Type B pancreatic cell (in vitro differentiated cells): Measurements from ENCODE around the gene HOMER1. TPM values are rescaled to one million over a fixed set of nuclear protein-coding genes. Genes with fewer than 3 reads are reported as not detected.
A peak's percentile ranks its signal among the peaks of the same experiment; 100 is the strongest.

ENCODE experiments used
- DNase-seq: peaks from one replicate; pipeline ENCODE4 v3.0.0; 2021; ENCODE audit warnings: mixed read lengths; ENCODE audit not compliant: unreplicated experiment; ENCODE audit errors: extremely low spot score
- H3K27ac Mint-ChIP-seq: 2 replicates; pipeline ENCODE4 v1.8.0; 2021; ENCODE audit warnings: mild to moderate bottlenecking, mixed read lengths
- H3K27me3 Mint-ChIP-seq: 2 replicates; pipeline ENCODE4 v1.8.0; 2021; ENCODE audit warnings: mixed read lengths
- H3K36me3 Mint-ChIP-seq: 2 replicates; pipeline ENCODE4 v1.8.0; 2021; ENCODE audit warnings: mixed read lengths
- H3K4me1 Mint-ChIP-seq: one replicate; pipeline ENCODE4 v1.8.0; 2021; ENCODE audit warnings: mixed read lengths; ENCODE audit not compliant: unreplicated experiment
- H3K4me3 Mint-ChIP-seq: 2 replicates; pipeline ENCODE4 v1.8.0; 2021; ENCODE audit warnings: mild to moderate bottlenecking, mixed read lengths
- H3K9me3 Mint-ChIP-seq: 2 replicates; pipeline ENCODE4 v1.8.0; 2021; ENCODE audit warnings: mixed read lengths
- CTCF ChIP-seq: fragments of 200-600 bp; sonication (generic); conservative IDR thresholded peaks from 2 replicates; pipeline ENCODE4 v1.5.0; 2021; ENCODE audit warnings: antibody characterized with exemption, mild to moderate bottlenecking
- total RNA-seq: library from RNA; stranded (reverse); gene quantifications from 2 replicates; pipeline ENCODE4 v1.2.1, GENCODE V29; 2021; ENCODE audit warnings: low replicate concordance

The HOMER1 gene
- total RNA-seq, 1 donor from 2014 or later, result 20.0 TPM

- Mint-ChIP-seq H3K4me3 (no peak overlapping the region), H3K27ac (no peak overlapping the region), H3K27me3 (no peaks in the 10 kb centered on the region), H3K4me1 (no peaks in the 10 kb centered on the region), H3K36me3 (peaks cover 3% of the 10 kb centered on the region), H3K9me3 (peaks cover 5% of the 10 kb centered on the region)
- TF ChIP-seq CTCF, result no peak
- DNase-seq, result no peak
These were observed 13.5 kb upstream of the HOMER1 start for GRCh38 chr5:79527431-79527830.

- no peak for TF ChIP-seq CTCF
- H3K36me3 Mint-ChIP-seq, result peaks cover 3% of the 10 kb centered on the region
- no peak overlapping the region for H3K4me3 Mint-ChIP-seq
- peaks cover 5% of the 10 kb centered on the region for H3K9me3 Mint-ChIP-seq
- no peaks in the 10 kb centered on the region for H3K27me3 Mint-ChIP-seq
- H3K27ac Mint-ChIP-seq, result no peak overlapping the region
- DNase-seq, result no peak
- H3K4me1 Mint-ChIP-seq, result no peaks in the 10 kb centered on the region
These were observed 13.0 kb upstream of the HOMER1 start for GRCh38 chr5:79526928-79527327.

- Mint-ChIP-seq H3K9me3 (peaks cover 5% of the 10 kb centered on the region), H3K4me1 (no peaks in the 10 kb centered on the region), H3K36me3 (peaks cover 3% of the 10 kb centered on the region), H3K27me3 (no peaks in the 10 kb centered on the region), H3K4me3 (no peak overlapping the region), H3K27ac (no peak overlapping the region)
- TF ChIP-seq CTCF, result no peak
- no peak for DNase-seq
These were observed 12.6 kb upstream of the HOMER1 start for GRCh38 chr5:79526493-79526892.

- H3K4me3 Mint-ChIP-seq, result no peak overlapping the region
- H3K36me3 Mint-ChIP-seq, result peaks cover 3% of the 10 kb centered on the region
- peaks cover 15% of the 10 kb centered on the region for H3K4me1 Mint-ChIP-seq
- no peaks in the 10 kb centered on the region for H3K27me3 Mint-ChIP-seq
- H3K9me3 Mint-ChIP-seq, result peaks cover 5% of the 10 kb centered on the region
- H3K27ac Mint-ChIP-seq, result peak overlapping the region; percentile 52
- DNase-seq, result no peak
- TF ChIP-seq CTCF, result no peak
These were observed 7.2 kb upstream of the HOMER1 start for GRCh38 chr5:79521156-79521555.

- Mint-ChIP-seq H3K4me1 (peaks cover 15% of the 10 kb centered on the region), H3K4me3 (peak overlapping the region; percentile 59)
These were observed 4.8 kb upstream of the HOMER1 start for GRCh38 chr5:79518718-79519117.

More at GRCh38 chr5:79518718-79519117, 4.8 kb upstream of the HOMER1 start:
- Mint-ChIP-seq H3K27ac (peak overlapping the region; percentile 92), H3K36me3 (no peaks in the 10 kb centered on the region), H3K27me3 (no peaks in the 10 kb centered on the region), H3K9me3 (no peaks in the 10 kb centered on the region)
- TF ChIP-seq CTCF, result no peak
- DNase-seq, result no peak
